Esophagus squamous epithelium (tissue), 5 donors: ENCODE measurements around the gene ATP13A5. TPM values are rescaled to one million over a fixed set of nuclear protein-coding genes. Genes with fewer than 3 reads are reported as not detected.

Source experiments
- DNase-seq: peaks from one replicate; lab custom pipeline; 2025; lab: John Stamatoyannopoulos, UW
- H3K27ac ChIP-seq, 4 donors: fragments of 200-600 bp; sonication (generic); one replicate each; pipeline ENCODE4 v1.5.1; 2016 to 2019; ENCODE audit warnings: mild to moderate bottlenecking in 1 of 4
- H3K27me3 ChIP-seq, 4 donors: fragments of 200-600 bp; sonication (generic); 1 replicate in 3 of 4; 2 replicates in 1 of 4; pipeline versions ENCODE4 v1.5.1 to v1.6.0; 2017 to 2021; ENCODE audit warnings: antibody characterized with exemption in 1 of 4
- H3K36me3 ChIP-seq, 3 donors: fragments of 200-600 bp; sonication (generic); one replicate each; pipeline ENCODE4 v1.5.1; 2016 to 2019
- H3K4me1 ChIP-seq, 3 donors: fragments of 200-600 bp; sonication (generic); one replicate each; pipeline ENCODE4 v1.5.1; 2017 to 2019
- H3K4me3 ChIP-seq, 4 donors: fragments of 200-600 bp; sonication (generic); 1 replicate in 3 of 4; 2 replicates in 1 of 4; pipeline ENCODE4 v1.5.1; 2016 to 2019; ENCODE audit warnings: mild to moderate bottlenecking in 2 of 4, moderate library complexity in 1 of 4
- H3K9me3 ChIP-seq, 3 donors: fragments of 200-600 bp; sonication (generic); one replicate each; pipeline ENCODE4 v1.5.1; 2016 to 2019
- POLR2A ChIP-seq, 4 donors: fragments of 450-650 bp; IDR thresholded peaks; one replicate each; pipeline ENCODE4 v1.6.1; 2017; ENCODE audit warnings: antibody characterized with exemption in 4 of 4, mild to moderate bottlenecking in 4 of 4, moderate library complexity in 3 of 4
- WGBS, 2 donors: methylation state at CpG; one replicate each; pipeline ENCODE4 v1.1.5; 2018; 5-methylcytosine and 5-hydroxymethylcytosine counted together
- intact Hi-C: fragments of 100-400 bp; cut with DNase I; formaldehyde crosslinking; loops from one replicate; pipeline ENCODE4 v1.15.0; 2022
- total RNA-seq, 4 donors: library from RNA; depleted of rRNA; stranded (reverse); fragments of >200 nt; gene quantifications; one replicate each; pipeline ENCODE4 v1.1.0, GENCODE V29; 2016
- TF ChIP-seq, protein P1 (sequence below), 6 experiments: fragments of 450-650 bp in 4 of 6; fragments of 200-600 bp in 2 of 6; sonication (generic) in 2 of 6; IDR thresholded peaks; one replicate each; pipeline ENCODE4 v1.5.1; 2016 to 2019; ENCODE audit warnings: antibody characterized with exemption in 6 of 6, mild to moderate bottlenecking in 4 of 6, moderate library complexity in 4 of 6
- donor health status: DM: yes; HTN: yes; CAD: no.

ATP13A5 gene
- total RNA-seq, 4 donors from 2014 or later = 0.19 to 0.85 (median 0.48) TPM

DNA sequence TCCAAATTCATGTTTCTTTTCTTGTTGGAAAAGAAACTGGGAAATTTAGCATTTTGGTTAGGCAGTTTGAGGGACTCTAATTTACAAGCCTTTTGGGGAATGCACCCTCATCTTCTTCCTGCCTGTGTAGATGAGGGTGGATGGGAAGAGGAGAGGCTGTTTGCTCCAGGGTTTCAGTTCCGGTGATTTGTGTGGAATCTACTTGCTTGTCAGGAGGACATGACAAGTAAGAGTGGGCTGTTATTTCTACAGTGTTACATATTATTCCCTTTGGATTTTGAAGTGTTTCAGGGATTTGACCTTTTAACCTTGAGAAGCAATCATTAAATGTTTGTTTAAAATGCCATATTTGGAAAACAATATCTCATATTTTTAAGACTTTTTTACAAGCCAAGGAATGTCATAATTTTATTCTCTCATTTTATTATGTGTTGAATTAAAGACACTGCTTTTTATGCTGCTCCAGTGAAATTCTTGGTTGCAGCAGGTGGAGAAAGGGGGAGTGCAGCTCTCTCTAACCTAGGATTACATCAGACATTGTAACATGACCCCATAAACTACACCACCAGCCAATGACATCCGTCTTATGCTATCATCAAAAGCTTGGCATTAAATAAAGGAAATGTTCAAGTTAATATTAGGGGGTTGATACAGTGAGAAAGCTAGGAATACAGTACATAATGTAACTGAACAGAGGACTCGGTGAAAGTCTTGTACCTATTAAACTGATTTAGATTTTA is 107.3 kb downstream of the ATP13A5 start:
- no peaks in the 10 kb centered on the region for H3K9me3 ChIP-seq
- H3K27ac ChIP-seq = no peak overlapping the region
- intact Hi-C loops = no loop called here
- H3K4me1 ChIP-seq = no peaks in the 10 kb centered on the region
- no peaks in the 10 kb centered on the region for H3K27me3 ChIP-seq
- H3K36me3 ChIP-seq = no peaks in the 10 kb centered on the region
- no peak overlapping the region for H3K4me3 ChIP-seq
- TF ChIP-seq, protein P1, sequence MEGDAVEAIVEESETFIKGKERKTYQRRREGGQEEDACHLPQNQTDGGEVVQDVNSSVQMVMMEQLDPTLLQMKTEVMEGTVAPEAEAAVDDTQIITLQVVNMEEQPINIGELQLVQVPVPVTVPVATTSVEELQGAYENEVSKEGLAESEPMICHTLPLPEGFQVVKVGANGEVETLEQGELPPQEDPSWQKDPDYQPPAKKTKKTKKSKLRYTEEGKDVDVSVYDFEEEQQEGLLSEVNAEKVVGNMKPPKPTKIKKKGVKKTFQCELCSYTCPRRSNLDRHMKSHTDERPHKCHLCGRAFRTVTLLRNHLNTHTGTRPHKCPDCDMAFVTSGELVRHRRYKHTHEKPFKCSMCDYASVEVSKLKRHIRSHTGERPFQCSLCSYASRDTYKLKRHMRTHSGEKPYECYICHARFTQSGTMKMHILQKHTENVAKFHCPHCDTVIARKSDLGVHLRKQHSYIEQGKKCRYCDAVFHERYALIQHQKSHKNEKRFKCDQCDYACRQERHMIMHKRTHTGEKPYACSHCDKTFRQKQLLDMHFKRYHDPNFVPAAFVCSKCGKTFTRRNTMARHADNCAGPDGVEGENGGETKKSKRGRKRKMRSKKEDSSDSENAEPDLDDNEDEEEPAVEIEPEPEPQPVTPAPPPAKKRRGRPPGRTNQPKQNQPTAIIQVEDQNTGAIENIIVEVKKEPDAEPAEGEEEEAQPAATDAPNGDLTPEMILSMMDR (IDR thresholded peaks at IDR 0.05) = no peak
- no peak for TF ChIP-seq POLR2A (IDR thresholded peaks at IDR 0.05)
- DNase-seq = no peak
- WGBS, 2 donors = 76 to 90% methylated on average over 3 of the region's 3 CpGs

DNA sequence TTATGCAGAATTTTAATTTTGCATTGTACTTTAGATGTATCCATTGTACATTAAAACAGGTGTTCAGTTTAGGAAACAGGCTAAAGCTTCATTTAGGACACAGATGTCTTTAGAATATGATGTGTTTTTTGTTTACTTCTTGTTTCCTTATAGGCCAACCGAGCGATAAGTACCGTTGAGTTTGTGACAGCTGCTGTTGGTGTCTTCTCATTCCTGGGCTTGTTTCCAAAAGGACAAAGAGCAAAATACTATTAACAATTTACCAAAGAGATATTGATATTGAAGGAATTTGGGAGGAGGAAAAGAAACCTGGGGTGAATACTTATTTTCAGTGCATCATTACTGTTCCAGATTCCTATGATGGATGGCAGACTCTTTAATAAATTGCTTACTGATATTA is 108.1 kb downstream of the ATP13A5 start:
- H3K4me1 ChIP-seq = no peaks in the 10 kb centered on the region
- no peak overlapping the region for H3K27ac ChIP-seq
- H3K36me3 ChIP-seq = no peaks in the 10 kb centered on the region
- no peak overlapping the region for H3K4me3 ChIP-seq
- WGBS, 2 donors = 65 to 74% methylated on average over 3 of the region's 3 CpGs
- intact Hi-C loops = no loop called here
- DNase-seq = no peak
- no peaks in the 10 kb centered on the region for H3K27me3 ChIP-seq
- no peaks in the 10 kb centered on the region for H3K9me3 ChIP-seq
- no peak for TF ChIP-seq POLR2A (IDR thresholded peaks at IDR 0.05)
- TF ChIP-seq, protein P1 (IDR thresholded peaks at IDR 0.05) = no peak

DNA sequence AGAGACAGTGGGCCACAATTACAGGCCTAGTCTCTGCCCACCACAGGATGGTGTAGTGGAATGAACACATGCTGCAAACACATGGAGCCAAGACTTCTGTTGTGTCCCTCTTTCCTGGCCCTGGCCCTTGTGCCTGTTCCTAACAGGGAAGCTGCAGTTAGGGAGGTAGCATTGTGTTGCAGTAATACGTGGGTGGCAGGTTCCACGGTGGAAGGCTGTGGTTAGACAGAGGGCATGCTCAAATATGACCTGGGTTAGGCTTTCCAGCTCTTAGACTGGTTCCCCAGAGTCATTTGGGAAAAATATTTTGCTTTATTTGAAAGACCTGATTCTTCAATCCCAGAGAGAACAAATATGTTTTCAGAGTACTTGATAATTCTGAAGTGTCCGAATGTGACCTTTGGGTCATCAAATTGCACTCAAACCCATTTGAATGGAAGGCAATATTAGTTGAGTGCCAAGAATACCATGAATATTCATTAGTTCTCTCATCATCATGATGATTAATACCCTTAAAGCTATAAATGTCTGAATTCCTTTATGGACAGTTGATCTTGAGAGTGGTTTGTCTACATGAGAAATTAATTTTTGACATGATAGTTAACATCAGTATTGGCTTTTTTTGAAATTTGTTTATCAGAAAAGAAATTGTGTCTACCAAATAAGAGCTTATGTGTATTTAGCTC is 109.1 kb downstream of the ATP13A5 start:
- no peaks in the 10 kb centered on the region for H3K27me3 ChIP-seq
- H3K4me1 ChIP-seq = no peaks in the 10 kb centered on the region
- no peaks in the 10 kb centered on the region for H3K36me3 ChIP-seq
- no peak overlapping the region for H3K27ac ChIP-seq
- WGBS, 2 donors = 63 to 64% methylated on average over 3 of the region's 3 CpGs
- H3K9me3 ChIP-seq = no peaks in the 10 kb centered on the region
- H3K4me3 ChIP-seq = no peak overlapping the region
- TF ChIP-seq, protein P1 (IDR thresholded peaks at IDR 0.05) = no peak
- no peak for TF ChIP-seq POLR2A (IDR thresholded peaks at IDR 0.05)
- intact Hi-C loops = no loop called here
- no peak for DNase-seq

DNA sequence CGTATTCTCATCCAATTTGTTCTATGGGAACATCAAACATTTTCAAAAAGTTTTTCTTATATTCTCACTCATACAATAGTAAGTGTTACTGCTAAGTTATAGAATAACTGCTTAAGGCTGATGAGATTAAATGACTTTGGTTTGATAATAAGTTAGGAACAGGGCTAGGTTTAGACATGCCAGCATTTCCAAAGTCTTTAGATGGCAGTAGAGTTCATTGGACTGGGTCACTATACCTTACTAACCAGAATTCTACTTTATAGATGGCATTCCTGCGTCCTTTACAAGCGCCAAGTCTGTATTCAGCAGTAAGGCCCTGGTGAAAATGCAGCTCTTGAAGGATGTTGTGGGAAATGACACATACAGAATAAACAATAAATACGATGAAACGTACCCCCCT is 115.8 kb downstream of the ATP13A5 start:
- no peak for TF ChIP-seq POLR2A (IDR thresholded peaks at IDR 0.05)
- TF ChIP-seq, protein P1 (IDR thresholded peaks at IDR 0.05) = no peak
- WGBS, 2 donors = 77 to 81% methylated on average over 5 of the region's 5 CpGs
- no peak for DNase-seq
- H3K4me1 ChIP-seq = no peaks in the 10 kb centered on the region
- H3K27me3 ChIP-seq = no peaks in the 10 kb centered on the region
- H3K4me3 ChIP-seq = no peak overlapping the region
- intact Hi-C loops = no loop called here
- H3K27ac ChIP-seq = no peak overlapping the region
- H3K36me3 ChIP-seq = no peaks in the 10 kb centered on the region
- H3K9me3 ChIP-seq = no peaks in the 10 kb centered on the region

DNA sequence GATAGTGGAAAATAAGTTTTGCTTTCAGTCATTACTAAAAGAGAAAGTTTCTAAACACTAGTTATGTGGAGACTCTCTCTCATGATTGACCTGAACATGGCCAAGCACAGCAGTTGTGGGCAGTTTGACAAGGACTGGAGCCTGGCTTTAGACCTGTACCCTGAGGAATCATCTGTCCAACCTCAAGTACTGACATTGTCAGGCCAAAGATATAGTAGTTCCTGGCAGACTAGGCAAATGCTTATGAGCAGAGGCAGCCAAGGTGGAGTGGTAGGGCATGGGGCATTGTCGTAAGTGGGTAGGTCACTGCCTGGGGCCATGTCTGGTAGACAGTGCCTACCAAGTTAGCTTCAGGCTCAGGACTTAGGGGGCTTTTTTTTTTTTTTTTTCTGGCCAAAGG is 116.6 kb downstream of the ATP13A5 start:
- Histone ChIP-seq H3K27ac (no peak overlapping the region), H3K27me3 (no peaks in the 10 kb centered on the region), H3K4me3 (no peak overlapping the region), H3K9me3 (no peaks in the 10 kb centered on the region), H3K4me1 (no peaks in the 10 kb centered on the region), H3K36me3 (no peaks in the 10 kb centered on the region)
- no peak for TF ChIP-seq POLR2A (IDR thresholded peaks at IDR 0.05)
- TF ChIP-seq, protein P1 (IDR thresholded peaks at IDR 0.05) = no peak
- 86 to 100% methylated on average over 1 of the region's 1 CpG for WGBS, 2 donors
- DNase-seq = no peak
- intact Hi-C loops = no loop called here
